B cell (primary cell): Measurements from ENCODE around the gene WASF3. TPM values are rescaled to one million over a fixed set of nuclear protein-coding genes. Genes with fewer than 3 reads are reported as not detected.

Experiments
- ATAC-seq: fragments of 200-7000 bp; cut with Tn5 transposase; one replicate; pipeline ENCODE4 v1.10.0; 2021; ENCODE audit warnings: low read depth, mild to moderate bottlenecking, moderate number of reproducible peaks, moderate library complexity
- CTCF ChIA-PET: fragments of 350-600 bp; sonication (Branson Sonifier 250); formaldehyde crosslinking; loops from one replicate; lab custom pipeline; 2021; ENCODE audit warnings: antibody characterized with exemption, inconsistent platforms; lab: Charles Lee
- POLR2A ChIA-PET: fragments of 350-600 bp; sonication (Branson Sonifier 250); formaldehyde crosslinking; loops from one replicate; lab custom pipeline; 2021; ENCODE audit warnings: antibody characterized with exemption; lab: Charles Lee
- DNase-seq: peaks from one replicate; pipeline ENCODE4 v3.0.0; 2013
- H2AFZ ChIP-seq: 2 replicates; pipeline ENCODE4 v1.6.1; 2012; ENCODE audit warnings: mild to moderate bottlenecking, low read depth, low read length; ENCODE audit not compliant: insufficient read depth, poor library complexity, severe bottlenecking
- H3K27ac ChIP-seq, 2 donors: 1 replicate in 1 of 2; 2 replicates in 1 of 2; pipeline ENCODE4 v1.5.1; 2012 to 2013; ENCODE audit warnings: low read length in 2 of 2, mild to moderate bottlenecking in 2 of 2, moderate library complexity in 1 of 2
- H3K27me3 ChIP-seq, 4 experiments: fragments of 200-600 bp in 1 of 4; sonication (generic) in 1 of 4; replicated peaks in 1 of 4; 1 replicate in 2 of 4; 2 replicates in 2 of 4; pipeline versions ENCODE4 v1.6.1 to v1.7.0; 2013 to 2016; ENCODE audit warnings: low read length in 3 of 4, mild to moderate bottlenecking in 2 of 4, mixed read lengths in 1 of 4, moderate library complexity in 1 of 4; ENCODE audit not compliant: insufficient read depth in 4 of 4, control insufficient read depth in 3 of 4; ENCODE audit errors: control extremely low read depth in 1 of 4
- H3K36me3 ChIP-seq, 2 experiments: replicated peaks in 1 of 2; 1 replicate in 1 of 2; 2 replicates in 1 of 2; pipeline versions ENCODE4 v1.6.1 to v1.7.1; 2013; ENCODE audit warnings: low read length in 1 of 2; ENCODE audit not compliant: insufficient read depth in 2 of 2, control insufficient read depth in 1 of 2; ENCODE audit errors: control extremely low read depth in 1 of 2, extremely low read depth in 1 of 2
- H3K4me1 ChIP-seq, 2 donors: fragments of 200-600 bp in 1 of 2; sonication (generic) in 1 of 2; 1 replicate in 1 of 2; 2 replicates in 1 of 2; pipeline versions ENCODE4 v1.5.1 to v1.6.1; 2013 to 2017; ENCODE audit warnings: low read length in 2 of 2; ENCODE audit not compliant: control insufficient read depth in 2 of 2, insufficient read depth in 2 of 2
- H3K4me2 ChIP-seq: replicated peaks from 2 replicates; pipeline ENCODE3; 2012; ENCODE audit warnings: mild to moderate bottlenecking, low read depth, low read length; ENCODE audit not compliant: poor library complexity, severe bottlenecking
- H3K4me3 ChIP-seq, 5 experiments: fragments of 200-600 bp in 1 of 5; sonication (generic) in 1 of 5; 1 replicate in 3 of 5; 2 replicates in 2 of 5; pipeline versions ENCODE4 v1.5.1 to v1.7.0; 2011 to 2016; ENCODE audit warnings: low read length in 4 of 5, mild to moderate bottlenecking in 4 of 5, low read depth in 2 of 5, control low read depth in 1 of 5, moderate library complexity in 1 of 5; ENCODE audit not compliant: insufficient read depth in 1 of 5; ENCODE audit errors: control extremely low read depth in 1 of 5, extremely low read depth in 1 of 5
- H3K79me2 ChIP-seq: fragments of 200-600 bp; sonication (generic); one replicate; pipeline ENCODE4 v1.6.0; 2016; ENCODE audit warnings: low read length; ENCODE audit not compliant: control insufficient read depth, insufficient read depth
- H3K9ac ChIP-seq: fragments of 200-600 bp; sonication (generic); 2 replicates; pipeline ENCODE4 v1.6.1; 2017; ENCODE audit warnings: mild to moderate bottlenecking, low read length, moderate library complexity
- H3K9me3 ChIP-seq, 3 donors: one replicate each; pipeline versions ENCODE4 v1.6.1 to v1.7.1; 2013; ENCODE audit warnings: low read length in 2 of 3; ENCODE audit not compliant: control insufficient read depth in 2 of 3, insufficient read depth in 1 of 3; ENCODE audit errors: control extremely low read depth in 1 of 3
- H4K20me1 ChIP-seq: 2 replicates; pipeline ENCODE4 v1.6.0; 2012; ENCODE audit warnings: mild to moderate bottlenecking, low read length; ENCODE audit not compliant: insufficient read depth, control insufficient read depth, poor library complexity, severe bottlenecking
- H3K27ac Mint-ChIP-seq: one replicate; pipeline ENCODE4 v1.8.0; 2021; ENCODE audit warnings: mixed read lengths
- H3K27me3 Mint-ChIP-seq: one replicate; pipeline ENCODE4 v1.8.0; 2021; ENCODE audit warnings: mixed read lengths
- H3K4me1 Mint-ChIP-seq: one replicate; pipeline ENCODE4 v1.8.0; 2021; ENCODE audit warnings: mixed read lengths
- H3K4me3 Mint-ChIP-seq: one replicate; pipeline ENCODE4 v1.8.0; 2021; ENCODE audit warnings: mixed read lengths
- H3K9me3 Mint-ChIP-seq: one replicate; pipeline ENCODE4 v1.8.0; 2022; ENCODE audit warnings: mixed read lengths; ENCODE audit not compliant: insufficient read depth
- CTCF ChIP-seq: fragments of 200-600 bp; IDR thresholded peaks from one replicate; pipeline ENCODE4 v1.8.0; 2022; ENCODE audit warnings: antibody characterized with exemption, mild to moderate bottlenecking
- EZH2 ChIP-seq: IDR thresholded peaks from 2 replicates; pipeline ENCODE4 v1.6.1; 2012; ENCODE audit warnings: borderline replicate concordance, low read depth, mild to moderate bottlenecking, moderate library complexity, low read length; ENCODE audit not compliant: insufficient read depth, poor library complexity, severe bottlenecking
- WGBS: methylation state at CpG from one replicate; pipeline ENCODE4 v1.1.5; 2013; ENCODE audit warnings: missing lambda C conversion rate; ENCODE audit not compliant: insufficient coverage; 5-methylcytosine and 5-hydroxymethylcytosine counted together
- intact Hi-C: fragments of 100-400 bp; cut with micrococcal nuclease; formaldehyde crosslinking; loops from one replicate; pipeline ENCODE4 v1.10.0; 2022
- polyA plus RNA-seq: library from polyadenylated mRNA; depleted of rRNA; stranded (reverse); fragments of >200 nt; gene quantifications from 2 replicates; pipeline ENCODE4 v1.2.3, GENCODE V29; 2012
- total RNA-seq, 2 donors: library from RNA; stranded (reverse); fragments of 120-200 nt in 1 of 2; gene quantifications; 1 replicate in 1 of 2; 2 replicates in 1 of 2; pipeline versions ENCODE4 v1.2.3 to v1.2.4, GENCODE V29; 2013 to 2022

Gene WASF3
- total and polyA plus RNA-seq, 2 donors (not counting 1 experiment from before 2014, with no cell fraction given), result 0.18 to 0.89 TPM

GRCh38 chr13:26664876-26665275, 107.4 kb downstream of the WASF3 start:
- DNase-seq (no peak), ATAC-seq (no peak)
- no peaks in the 10 kb centered on the region for H3K4me1 Mint-ChIP-seq
- no peak overlapping the region for H2AFZ ChIP-seq
- intact Hi-C loops, result no loop called here
- no peak overlapping the region for H3K27ac ChIP-seq
- H3K27me3 Mint-ChIP-seq, result peaks cover 17% of the 10 kb centered on the region
- no peaks in the 10 kb centered on the region for H3K79me2 ChIP-seq
- H4K20me1 ChIP-seq, result no peaks in the 10 kb centered on the region
- H3K36me3 ChIP-seq, result no peaks in the 10 kb centered on the region
- H3K4me1 ChIP-seq, result no peaks in the 10 kb centered on the region
- no peaks in the 10 kb centered on the region for H3K9me3 Mint-ChIP-seq
- H3K4me2 ChIP-seq, result no peak overlapping the region
- no peak overlapping the region for H3K9ac ChIP-seq
- no peak overlapping the region for H3K4me3 Mint-ChIP-seq
- TF ChIP-seq EZH2 (no peak), CTCF (no peak)
- H3K4me3 ChIP-seq, result no peak overlapping the region
- no peak overlapping the region for H3K27ac Mint-ChIP-seq
- ChIA-PET POLR2A (no interaction called here), CTCF (interaction anchor here (1.0 kb wide), 1 partner anchor 266 kb away, joined by 3 read pairs; no protein-coding TSS in a partner anchor)
- H3K27me3 ChIP-seq, result no peaks in the 10 kb centered on the region
- WGBS, result 100% methylated on average over 1 of the region's 3 CpGs
- H3K9me3 ChIP-seq, result no peaks in the 10 kb centered on the region

GRCh38 chr13:26668357-26669146, 111.1 kb downstream of the WASF3 start:
- no peaks in the 10 kb centered on the region for H3K4me1 Mint-ChIP-seq
- H3K4me3 ChIP-seq, result no peak overlapping the region
- peaks cover 19% of the 10 kb centered on the region for H3K27me3 Mint-ChIP-seq
- WGBS, result 87% methylated on average over 2 of the region's 5 CpGs
- H3K27ac Mint-ChIP-seq, result no peak overlapping the region
- H4K20me1 ChIP-seq, result no peaks in the 10 kb centered on the region
- peaks cover 3% of the 10 kb centered on the region for H3K9me3 Mint-ChIP-seq
- intact Hi-C loops, result no loop called here
- H3K9me3 ChIP-seq, result no peaks in the 10 kb centered on the region
- no peak overlapping the region for H3K27ac ChIP-seq
- ChIA-PET CTCF (no interaction called here), POLR2A (no interaction called here)
- no peak overlapping the region for H3K9ac ChIP-seq
- no peaks in the 10 kb centered on the region for H3K27me3 ChIP-seq
- no peak overlapping the region for H3K4me2 ChIP-seq
- TF ChIP-seq EZH2, result no peak
- TF ChIP-seq CTCF, result no peak
- ATAC-seq, result no peak
- no peak for DNase-seq
- no peak overlapping the region for H3K4me3 Mint-ChIP-seq
- no peaks in the 10 kb centered on the region for H3K36me3 ChIP-seq
- no peaks in the 10 kb centered on the region for H3K4me1 ChIP-seq
- no peak overlapping the region for H2AFZ ChIP-seq
- H3K79me2 ChIP-seq, result no peaks in the 10 kb centered on the region
